IMR-90 (cell line): Measurements from ENCODE around the gene TTC39A. TPM values are rescaled to one million over a fixed set of nuclear protein-coding genes. Genes with fewer than 3 reads are reported as not detected.

Experiments used
- ATAC-seq: fragments of 200-7000 bp; cut with Tn5 transposase; 2 replicates; pipeline ENCODE4 v1.9.1; 2020; ENCODE audit warnings: low read depth, mild to moderate bottlenecking, moderate library complexity
- BruUV-seq: library from RNA; stranded (reverse); fragments of 400-500 nt; replicated peaks from 2 replicates; lab custom pipeline; 2021; lab: Mats Ljungman, UMichigan
- CTCF ChIA-PET: fragments of 300-600 bp; formaldehyde crosslinking; extraction: SDS; loops from one replicate; lab custom pipeline; 2021; ENCODE audit warnings: antibody characterized with exemption; lab: Yijun Ruan, JAX
- POLR2A ChIA-PET: fragments of 300-600 bp; sonication (Branson Sonifier 250); formaldehyde crosslinking; loops from one replicate; lab custom pipeline; 2022; ENCODE audit warnings: antibody characterized with exemption; ENCODE audit not compliant: unreplicated experiment; lab: Charles Lee
- DNase-seq: peaks from one replicate; pipeline ENCODE4 v3.0.0; 2013
- H2AFZ ChIP-seq: replicated peaks from 2 replicates; pipeline ENCODE3; 2013; ENCODE audit warnings: low read length, mild to moderate bottlenecking; ENCODE audit not compliant: poor library complexity
- H2AK5ac ChIP-seq: 2 replicates; pipeline ENCODE4 v1.6.1; 2013; ENCODE audit warnings: low read depth, low read length, inconsistent platforms
- H2AK9ac ChIP-seq: replicated peaks from 2 replicates; pipeline ENCODE3; 2013; ENCODE audit warnings: mild to moderate bottlenecking, low read depth, low read length, moderate library complexity; ENCODE audit not compliant: poor library complexity
- H2BK120ac ChIP-seq: 2 replicates; pipeline ENCODE4 v1.6.1; 2013; ENCODE audit warnings: low read depth, low read length, inconsistent platforms
- H2BK15ac ChIP-seq: 3 replicates; pipeline ENCODE4 v1.6.1; 2013; ENCODE audit warnings: low read depth, low read length, inconsistent platforms
- H2BK20ac ChIP-seq: 2 replicates; pipeline ENCODE4 v1.6.1; 2013; ENCODE audit warnings: low read depth, mild to moderate bottlenecking, inconsistent platforms, low read length, moderate library complexity
- H2BK5ac ChIP-seq: 2 replicates; pipeline ENCODE4 v1.6.1; 2013; ENCODE audit warnings: mild to moderate bottlenecking, low read depth, low read length, inconsistent platforms; ENCODE audit not compliant: poor library complexity, severe bottlenecking
- H3K14ac ChIP-seq: replicated peaks from 2 replicates; pipeline ENCODE4 v1.6.1; 2013; ENCODE audit warnings: low read depth, low read length, inconsistent platforms
- H3K18ac ChIP-seq: 2 replicates; pipeline ENCODE4 v1.6.1; 2013; ENCODE audit warnings: low read depth, low read length, control low read depth
- H3K23ac ChIP-seq: 2 replicates; pipeline ENCODE4 v1.6.1; 2013; ENCODE audit warnings: low read depth, low read length, inconsistent platforms
- H3K27ac ChIP-seq: 2 replicates; pipeline ENCODE4 v1.5.1; 2013; ENCODE audit warnings: mild to moderate bottlenecking, control low read depth, low read length; ENCODE audit not compliant: insufficient read depth
- H3K27me3 ChIP-seq: 2 replicates; pipeline ENCODE4 v1.6.1; 2013; ENCODE audit warnings: low read length; ENCODE audit not compliant: control insufficient read depth, insufficient read depth
- H3K36me3 ChIP-seq: 2 replicates; pipeline ENCODE4 v1.6.1; 2013; ENCODE audit warnings: low read length, mixed read lengths; ENCODE audit not compliant: control insufficient read depth, insufficient read depth
- H3K4ac ChIP-seq: 2 replicates; pipeline ENCODE4 v1.6.1; 2013; ENCODE audit warnings: low read depth, low read length, inconsistent platforms
- H3K4me1 ChIP-seq: 2 replicates; pipeline ENCODE4 v1.6.1; 2013; ENCODE audit warnings: low read length, mixed read lengths; ENCODE audit not compliant: control insufficient read depth, insufficient read depth
- H3K4me2 ChIP-seq: 2 replicates; pipeline ENCODE4 v1.6.1; 2013; ENCODE audit warnings: low read depth, mild to moderate bottlenecking, control low read depth, low read length, moderate library complexity
- H3K4me3 ChIP-seq: 2 replicates; pipeline ENCODE4 v1.5.1; 2013; ENCODE audit warnings: low read depth, mild to moderate bottlenecking, control low read depth, low read length, moderate library complexity; ENCODE audit not compliant: insufficient read depth
- H3K56ac ChIP-seq: 2 replicates; pipeline ENCODE4 v1.6.1; 2013; ENCODE audit warnings: low read length, inconsistent platforms; ENCODE audit not compliant: insufficient read depth; ENCODE audit errors: extremely low read depth
- H3K79me1 ChIP-seq, 2 experiments: 2 replicates each; pipeline ENCODE4 v1.6.1; 2013; ENCODE audit warnings: low read length in 2 of 2, inconsistent platforms in 1 of 2, low read depth in 1 of 2
- H3K9ac ChIP-seq: 2 replicates; pipeline ENCODE4 v1.6.1; 2013; ENCODE audit warnings: low read depth, low read length, control low read depth
- H3K9me1 ChIP-seq: 2 replicates; pipeline ENCODE4 v1.6.1; 2013; ENCODE audit warnings: low read length, inconsistent platforms; ENCODE audit not compliant: insufficient read depth
- H3K9me3 ChIP-seq: 2 replicates; pipeline ENCODE4 v1.6.1; 2013; ENCODE audit warnings: low read length; ENCODE audit not compliant: control insufficient read depth, insufficient read depth
- H4K20me1 ChIP-seq: 2 replicates; pipeline ENCODE4 v1.6.1; 2013; ENCODE audit warnings: low read length, inconsistent platforms; ENCODE audit not compliant: insufficient read depth
- H4K5ac ChIP-seq: 2 replicates; pipeline ENCODE4 v1.6.1; 2013; ENCODE audit warnings: mild to moderate bottlenecking, low read depth, low read length, control low read depth
- H4K8ac ChIP-seq, 2 experiments: 2 replicates each; pipeline ENCODE4 v1.6.1; 2013; ENCODE audit warnings: low read depth in 2 of 2, low read length in 2 of 2, control low read depth in 1 of 2, inconsistent platforms in 1 of 2
- H4K91ac ChIP-seq: 2 replicates; pipeline ENCODE4 v1.6.1; 2013; ENCODE audit warnings: low read depth, low read length, inconsistent platforms; ENCODE audit not compliant: insufficient read depth
- BHLHE40 ChIP-seq: fragments of 150-350 bp; IDR thresholded peaks from 2 replicates; pipeline ENCODE4 v1.6.1; 2016; ENCODE audit warnings: mild to moderate bottlenecking, low read depth, low read length
- CEBPB ChIP-seq: IDR thresholded peaks from 2 replicates; pipeline ENCODE4 v1.6.1; 2012; ENCODE audit warnings: low read depth, low read length, improper control_type of control experiment
- CHD1 ChIP-seq: IDR thresholded peaks from 2 replicates; pipeline ENCODE4 v1.6.1; 2012; ENCODE audit warnings: low read depth, low read length, improper control_type of control experiment
- FOS ChIP-seq: fragments of 150-350 bp; IDR thresholded peaks from 2 replicates; pipeline ENCODE4 v1.6.1; 2016; ENCODE audit warnings: low read depth, low read length
- MAFK ChIP-seq: IDR thresholded peaks from 2 replicates; pipeline ENCODE4 v1.6.1; 2012; ENCODE audit warnings: low read depth, low read length, improper control_type of control experiment
- MAZ ChIP-seq: IDR thresholded peaks from 2 replicates; pipeline ENCODE4 v1.6.1; 2012; ENCODE audit warnings: low read depth, mild to moderate bottlenecking, low read length, improper control_type of control experiment, moderate library complexity, borderline replicate concordance
- MXI1 ChIP-seq: IDR thresholded peaks from 2 replicates; pipeline ENCODE4 v1.6.1; 2012; ENCODE audit warnings: low read depth, mild to moderate bottlenecking, low read length, moderate library complexity, borderline replicate concordance
- NFE2L2 ChIP-seq: fragments of 150-350 bp; IDR thresholded peaks from 2 replicates; pipeline ENCODE4 v1.6.1; 2016; ENCODE audit warnings: low read depth, mild to moderate bottlenecking, low read length
- POLR2A ChIP-seq: IDR thresholded peaks from 2 replicates; pipeline ENCODE4 v1.6.1; 2012; ENCODE audit warnings: mild to moderate bottlenecking, low read depth, low read length
- RAD21 ChIP-seq: IDR thresholded peaks from 2 replicates; pipeline ENCODE4 v1.6.1; 2012; ENCODE audit warnings: low read length, improper control_type of control experiment
- RCOR1 ChIP-seq: IDR thresholded peaks from 2 replicates; pipeline ENCODE4 v1.6.1; 2012; ENCODE audit warnings: mild to moderate bottlenecking, low read length, improper control_type of control experiment; ENCODE audit not compliant: insufficient replicate concordance
- RFX5 ChIP-seq: IDR thresholded peaks from 2 replicates; pipeline ENCODE4 v1.8.0; 2012; ENCODE audit warnings: low read depth, mild to moderate bottlenecking, low read length, moderate library complexity
- SMC3 ChIP-seq: fragments of 150-350 bp; IDR thresholded peaks from 2 replicates; pipeline ENCODE4 v1.6.1; 2016; ENCODE audit warnings: low read depth, mild to moderate bottlenecking, antibody characterized with exemption, low read length, moderate library complexity
- WGBS, 2 experiments: methylation state at CpG; one replicate each; pipeline versions ENCODE4 v1.1.5 to v1.1.7; 2013; ENCODE audit warnings: missing lambda C conversion rate in 2 of 2; ENCODE audit not compliant: insufficient read length in 1 of 2; ENCODE audit errors: extremely low coverage in 2 of 2; 5-methylcytosine and 5-hydroxymethylcytosine counted together
- dilution Hi-C: fragments of 300-500 bp; cut with HindIII; formaldehyde crosslinking; loops from one replicate; pipeline ENCODE4 v1.14.3; 2018; ENCODE audit warnings: low sequenced_read_pairs; ENCODE audit not compliant: unreplicated experiment
- in situ Hi-C: fragments of 300-500 bp; cut with MboI; formaldehyde crosslinking; loops from 3 replicates; pipeline ENCODE4 v1.14.3; 2019; ENCODE audit warnings: low sequenced_read_pairs, inconsistent platforms, mixed read lengths
- intact Hi-C: fragments of 100-400 bp; cut with micrococcal nuclease; formaldehyde crosslinking; loops from 2 replicates; pipeline ENCODE4 v1.10.0; 2022
- polyA plus RNA-seq, 3 experiments: library from polyadenylated mRNA; depleted of rRNA; stranded (reverse); fragments of >200 nt; gene quantifications; 2 replicates each; pipeline ENCODE4 v1.2.3, GENCODE V29; 2012; ENCODE audit warnings: low replicate concordance in 1 of 3
- total RNA-seq: library from RNA; depleted of rRNA; stranded (reverse); fragments of >200 nt; gene quantifications from 2 replicates; pipeline ENCODE4 v1.2.3, GENCODE V29; 2012
- TF ChIP-seq, protein P1 (sequence below): fragments of 150-350 bp; IDR thresholded peaks from 2 replicates; pipeline ENCODE4 v1.6.1; 2016; ENCODE audit warnings: low read depth, mild to moderate bottlenecking, low read length, moderate library complexity, borderline replicate concordance
- TF ChIP-seq, protein P2 (sequence below): fragments of 150-350 bp; IDR thresholded peaks from 2 replicates; pipeline ENCODE4 v1.6.1; 2017; ENCODE audit warnings: mild to moderate bottlenecking, antibody characterized with exemption, low read length, low read depth
- TF ChIP-seq, protein P3 (sequence below): conservative IDR thresholded peaks from 2 replicates; pipeline ENCODE4 v1.5.1; 2012; ENCODE audit warnings: mild to moderate bottlenecking, low read depth, low read length, improper control_type of control experiment

The TTC39A gene
- total and polyA plus RNA-seq, 2 of the 4 experiments (the other 2 are of a cell fraction), result 0.62 to 0.72 TPM

DNA sequence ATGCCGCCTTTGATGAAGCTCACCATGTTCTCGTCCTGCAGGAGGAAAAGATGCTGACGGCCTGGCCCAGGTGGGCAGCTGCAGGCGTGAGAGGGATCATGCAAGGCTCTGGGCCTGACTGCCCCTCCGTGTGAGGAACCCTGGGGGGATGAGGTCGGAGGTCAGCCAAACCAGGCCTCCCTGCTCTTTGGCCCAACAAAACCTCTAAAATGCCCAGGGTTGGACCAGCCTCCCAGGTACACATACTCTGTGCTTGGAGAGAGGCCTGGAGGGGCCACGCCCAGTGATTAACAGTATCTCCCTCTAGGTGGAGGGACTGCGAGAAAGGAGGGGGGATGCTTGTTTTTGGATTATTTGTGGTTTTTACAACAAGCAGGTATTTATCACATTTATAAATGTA, 21.1 kb downstream of the TTC39A start:
- Histone ChIP-seq H3K4ac (no peak overlapping the region), H2BK20ac (no peak overlapping the region), H3K14ac (no peak overlapping the region), H3K9me3 (no peaks in the 10 kb centered on the region), H3K9me1 (peaks cover 16% of the 10 kb centered on the region), H3K36me3 (no peaks in the 10 kb centered on the region), H2AK9ac (no peak overlapping the region), H3K27me3 (no peaks in the 10 kb centered on the region; the same call in 1 of the 2 replicates), H2BK120ac (no peak overlapping the region), H3K4me1 (peaks cover 7% of the 10 kb centered on the region), H2BK5ac (no peak overlapping the region), H4K20me1 (no peaks in the 10 kb centered on the region), H2BK15ac (no peak overlapping the region), H2AK5ac (no peak overlapping the region), H3K9ac (no peak overlapping the region), H3K4me3 (no peak overlapping the region), H2AFZ (no peak overlapping the region), H3K23ac (no peak overlapping the region), H3K79me1 (no peaks in the 10 kb centered on the region), H4K8ac (no peak overlapping the region), H3K18ac (no peak overlapping the region), H4K5ac (no peak overlapping the region), H3K56ac (no peak overlapping the region), H3K4me2 (no peak overlapping the region), H3K27ac (no peak overlapping the region), H4K91ac (no peak overlapping the region)
- ChIA-PET CTCF (interaction anchor here (0.6 kb wide), 1 partner anchor 688 kb away, joined by 6 read pairs; no protein-coding TSS in a partner anchor), POLR2A (no interaction called here)
- intact Hi-C loops (no loop called here), dilution Hi-C loops (no loop called here), in situ Hi-C loops (no loop called here)
- DNase-seq (no peak), ATAC-seq (no peak)
- BruUV-seq, result no TSS peak
- TF ChIP-seq, protein P1, sequence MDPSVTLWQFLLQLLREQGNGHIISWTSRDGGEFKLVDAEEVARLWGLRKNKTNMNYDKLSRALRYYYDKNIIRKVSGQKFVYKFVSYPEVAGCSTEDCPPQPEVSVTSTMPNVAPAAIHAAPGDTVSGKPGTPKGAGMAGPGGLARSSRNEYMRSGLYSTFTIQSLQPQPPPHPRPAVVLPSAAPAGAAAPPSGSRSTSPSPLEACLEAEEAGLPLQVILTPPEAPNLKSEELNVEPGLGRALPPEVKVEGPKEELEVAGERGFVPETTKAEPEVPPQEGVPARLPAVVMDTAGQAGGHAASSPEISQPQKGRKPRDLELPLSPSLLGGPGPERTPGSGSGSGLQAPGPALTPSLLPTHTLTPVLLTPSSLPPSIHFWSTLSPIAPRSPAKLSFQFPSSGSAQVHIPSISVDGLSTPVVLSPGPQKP, result no peak
- TF ChIP-seq MAZ, result no peak
- no peak for TF ChIP-seq CEBPB
- TF ChIP-seq, protein P2, sequence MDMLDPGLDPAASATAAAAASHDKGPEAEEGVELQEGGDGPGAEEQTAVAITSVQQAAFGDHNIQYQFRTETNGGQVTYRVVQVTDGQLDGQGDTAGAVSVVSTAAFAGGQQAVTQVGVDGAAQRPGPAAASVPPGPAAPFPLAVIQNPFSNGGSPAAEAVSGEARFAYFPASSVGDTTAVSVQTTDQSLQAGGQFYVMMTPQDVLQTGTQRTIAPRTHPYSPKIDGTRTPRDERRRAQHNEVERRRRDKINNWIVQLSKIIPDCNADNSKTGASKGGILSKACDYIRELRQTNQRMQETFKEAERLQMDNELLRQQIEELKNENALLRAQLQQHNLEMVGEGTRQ, result no peak
- TF ChIP-seq, protein P3, sequence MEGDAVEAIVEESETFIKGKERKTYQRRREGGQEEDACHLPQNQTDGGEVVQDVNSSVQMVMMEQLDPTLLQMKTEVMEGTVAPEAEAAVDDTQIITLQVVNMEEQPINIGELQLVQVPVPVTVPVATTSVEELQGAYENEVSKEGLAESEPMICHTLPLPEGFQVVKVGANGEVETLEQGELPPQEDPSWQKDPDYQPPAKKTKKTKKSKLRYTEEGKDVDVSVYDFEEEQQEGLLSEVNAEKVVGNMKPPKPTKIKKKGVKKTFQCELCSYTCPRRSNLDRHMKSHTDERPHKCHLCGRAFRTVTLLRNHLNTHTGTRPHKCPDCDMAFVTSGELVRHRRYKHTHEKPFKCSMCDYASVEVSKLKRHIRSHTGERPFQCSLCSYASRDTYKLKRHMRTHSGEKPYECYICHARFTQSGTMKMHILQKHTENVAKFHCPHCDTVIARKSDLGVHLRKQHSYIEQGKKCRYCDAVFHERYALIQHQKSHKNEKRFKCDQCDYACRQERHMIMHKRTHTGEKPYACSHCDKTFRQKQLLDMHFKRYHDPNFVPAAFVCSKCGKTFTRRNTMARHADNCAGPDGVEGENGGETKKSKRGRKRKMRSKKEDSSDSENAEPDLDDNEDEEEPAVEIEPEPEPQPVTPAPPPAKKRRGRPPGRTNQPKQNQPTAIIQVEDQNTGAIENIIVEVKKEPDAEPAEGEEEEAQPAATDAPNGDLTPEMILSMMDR, result no peak
- TF ChIP-seq RFX5, result no peak
- TF ChIP-seq RCOR1, result no peak
- no peak for TF ChIP-seq MXI1
- TF ChIP-seq RAD21, result no peak
- no peak for TF ChIP-seq FOS
- TF ChIP-seq CHD1, result no peak
- no peak for TF ChIP-seq POLR2A
- TF ChIP-seq BHLHE40, result no peak
- TF ChIP-seq MAFK, result no peak
- TF ChIP-seq NFE2L2, result no peak
- TF ChIP-seq SMC3, result no peak
- no CpG with 5 or more reads among the region's 8 CpGs for WGBS, 2 experiments
